HCT116 (cell line): ENCODE data around the gene WDR13.

Experiments used
- EZH2 ChIP-seq: fragments of 200-600 bp; sonication (generic); IDR thresholded peaks from 2 replicates; pipeline ENCODE4 v1.6.1; 2017; ENCODE audit warnings: antibody characterized with exemption, mixed run types
- POLR2AphosphoS5 ChIP-seq: IDR thresholded peaks from 2 replicates; pipeline ENCODE4 v1.6.1; 2011; ENCODE audit warnings: mild to moderate bottlenecking, low read depth, low read length, moderate library complexity
- RAD21 ChIP-seq: IDR thresholded peaks from 2 replicates; pipeline ENCODE4 v1.6.1; 2012; ENCODE audit warnings: low read depth, mild to moderate bottlenecking
- REST ChIP-seq: IDR thresholded peaks from 2 replicates; pipeline ENCODE4 v1.6.1; 2012; ENCODE audit warnings: low read depth
- SP1 ChIP-seq: IDR thresholded peaks from 2 replicates; pipeline ENCODE4 v1.6.1; 2012; ENCODE audit warnings: low read depth
- ZNF274 ChIP-seq: fragments of 200-500 bp; sonication (Bioruptor generic); IDR thresholded peaks from 2 replicates; pipeline ENCODE4 v1.6.1; 2014; ENCODE audit warnings: mild to moderate bottlenecking, low read depth, low read length, inconsistent platforms
- TF ChIP-seq, protein P1 (sequence below): IDR thresholded peaks from 2 replicates; pipeline ENCODE4 v1.6.1; 2012
- TF ChIP-seq, protein P2 (sequence below), 3 experiments: fragments of 200-600 bp in 1 of 3; sonication (generic) in 1 of 3; IDR thresholded peaks in 2 of 3; conservative IDR thresholded peaks in 1 of 3; 2 replicates each; pipeline ENCODE4 v1.5.1; 2012 to 2017; ENCODE audit warnings: low read depth in 2 of 3, low read length in 2 of 3, antibody characterized with exemption in 1 of 3, borderline replicate concordance in 1 of 3, control low read depth in 1 of 3, mild to moderate bottlenecking in 1 of 3, mixed read lengths in 1 of 3, mixed run types in 1 of 3, moderate library complexity in 1 of 3; ENCODE audit not compliant: insufficient read depth in 1 of 3
- TF ChIP-seq, protein P3 (sequence below): IDR thresholded peaks from 2 replicates; pipeline ENCODE4 v1.6.1; 2012

GRCh38 chrX:48606091-48606490 is 8.8 kb downstream of the WDR13 start:
- TF ChIP-seq SP1, result no peak
- TF ChIP-seq REST, result no peak
- TF ChIP-seq EZH2, result no peak
- no peak for TF ChIP-seq RAD21
- TF ChIP-seq ZNF274, result no peak
- TF ChIP-seq, protein P1, sequence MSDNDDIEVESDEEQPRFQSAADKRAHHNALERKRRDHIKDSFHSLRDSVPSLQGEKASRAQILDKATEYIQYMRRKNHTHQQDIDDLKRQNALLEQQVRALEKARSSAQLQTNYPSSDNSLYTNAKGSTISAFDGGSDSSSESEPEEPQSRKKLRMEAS, result no peak
- TF ChIP-seq, protein P2, sequence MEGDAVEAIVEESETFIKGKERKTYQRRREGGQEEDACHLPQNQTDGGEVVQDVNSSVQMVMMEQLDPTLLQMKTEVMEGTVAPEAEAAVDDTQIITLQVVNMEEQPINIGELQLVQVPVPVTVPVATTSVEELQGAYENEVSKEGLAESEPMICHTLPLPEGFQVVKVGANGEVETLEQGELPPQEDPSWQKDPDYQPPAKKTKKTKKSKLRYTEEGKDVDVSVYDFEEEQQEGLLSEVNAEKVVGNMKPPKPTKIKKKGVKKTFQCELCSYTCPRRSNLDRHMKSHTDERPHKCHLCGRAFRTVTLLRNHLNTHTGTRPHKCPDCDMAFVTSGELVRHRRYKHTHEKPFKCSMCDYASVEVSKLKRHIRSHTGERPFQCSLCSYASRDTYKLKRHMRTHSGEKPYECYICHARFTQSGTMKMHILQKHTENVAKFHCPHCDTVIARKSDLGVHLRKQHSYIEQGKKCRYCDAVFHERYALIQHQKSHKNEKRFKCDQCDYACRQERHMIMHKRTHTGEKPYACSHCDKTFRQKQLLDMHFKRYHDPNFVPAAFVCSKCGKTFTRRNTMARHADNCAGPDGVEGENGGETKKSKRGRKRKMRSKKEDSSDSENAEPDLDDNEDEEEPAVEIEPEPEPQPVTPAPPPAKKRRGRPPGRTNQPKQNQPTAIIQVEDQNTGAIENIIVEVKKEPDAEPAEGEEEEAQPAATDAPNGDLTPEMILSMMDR (IDR thresholded peaks at IDR 0.05 in 2 of 3, conservative IDR thresholded peaks at IDR 0.05 in 1 of 3; ENCODE audit: borderline replicate concordance in 1 of 3, insufficient read depth in 1 of 3, low read depth in 2 of 3, low read length in 2 of 3), result peak in 2 of 3 experiments; percentile 6 to 34; a peak in 2 of 6 replicates
- TF ChIP-seq POLR2AphosphoS5, result no peak
- TF ChIP-seq, protein P3, sequence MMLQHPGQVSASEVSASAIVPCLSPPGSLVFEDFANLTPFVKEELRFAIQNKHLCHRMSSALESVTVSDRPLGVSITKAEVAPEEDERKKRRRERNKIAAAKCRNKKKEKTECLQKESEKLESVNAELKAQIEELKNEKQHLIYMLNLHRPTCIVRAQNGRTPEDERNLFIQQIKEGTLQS, result no peak
